Adrenal gland (tissue), 5 donors: ENCODE results near the gene CTNND1.

Source experiments
- POLR2A ChIP-seq, 2 donors: fragments of 450-650 bp; IDR thresholded peaks; one replicate each; pipeline ENCODE4 v1.6.1; 2017; ENCODE audit warnings: antibody characterized with exemption in 2 of 2, mild to moderate bottlenecking in 2 of 2, moderate library complexity in 1 of 2
- TF ChIP-seq, protein P1 (sequence below), 6 experiments: fragments of 450-650 bp in 4 of 6; fragments of 200-600 bp in 2 of 6; sonication (generic) in 1 of 6; IDR thresholded peaks; 1 replicate in 5 of 6; 2 replicates in 1 of 6; pipeline versions ENCODE4 v1.5.1 to v1.8.0; 2016 to 2021; ENCODE audit warnings: antibody characterized with exemption in 6 of 6, mild to moderate bottlenecking in 2 of 6, moderate library complexity in 1 of 6
- donor health status: DM: no; HTN: no; CAD: no.

DNA sequence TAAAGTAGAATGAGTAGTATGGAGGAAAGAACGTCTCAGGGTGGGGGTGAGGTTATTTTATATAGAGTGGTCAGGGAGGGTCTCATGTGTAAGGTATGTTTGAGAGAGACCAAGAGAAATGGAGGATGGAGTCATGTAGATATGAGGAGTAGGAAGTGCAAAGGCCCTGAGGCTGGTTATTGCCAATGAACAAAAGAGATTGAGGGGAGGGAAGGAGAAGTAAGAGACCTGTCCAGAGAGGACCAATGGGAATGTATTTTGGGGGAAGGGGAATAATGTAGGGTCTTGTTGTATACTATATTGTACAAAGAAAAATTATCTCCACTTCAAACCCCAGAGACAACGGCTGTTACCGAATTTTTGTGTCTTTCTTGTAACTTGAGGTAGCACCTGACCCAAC, 9.8 kb downstream of the CTNND1 start:
- TF ChIP-seq, protein P1, sequence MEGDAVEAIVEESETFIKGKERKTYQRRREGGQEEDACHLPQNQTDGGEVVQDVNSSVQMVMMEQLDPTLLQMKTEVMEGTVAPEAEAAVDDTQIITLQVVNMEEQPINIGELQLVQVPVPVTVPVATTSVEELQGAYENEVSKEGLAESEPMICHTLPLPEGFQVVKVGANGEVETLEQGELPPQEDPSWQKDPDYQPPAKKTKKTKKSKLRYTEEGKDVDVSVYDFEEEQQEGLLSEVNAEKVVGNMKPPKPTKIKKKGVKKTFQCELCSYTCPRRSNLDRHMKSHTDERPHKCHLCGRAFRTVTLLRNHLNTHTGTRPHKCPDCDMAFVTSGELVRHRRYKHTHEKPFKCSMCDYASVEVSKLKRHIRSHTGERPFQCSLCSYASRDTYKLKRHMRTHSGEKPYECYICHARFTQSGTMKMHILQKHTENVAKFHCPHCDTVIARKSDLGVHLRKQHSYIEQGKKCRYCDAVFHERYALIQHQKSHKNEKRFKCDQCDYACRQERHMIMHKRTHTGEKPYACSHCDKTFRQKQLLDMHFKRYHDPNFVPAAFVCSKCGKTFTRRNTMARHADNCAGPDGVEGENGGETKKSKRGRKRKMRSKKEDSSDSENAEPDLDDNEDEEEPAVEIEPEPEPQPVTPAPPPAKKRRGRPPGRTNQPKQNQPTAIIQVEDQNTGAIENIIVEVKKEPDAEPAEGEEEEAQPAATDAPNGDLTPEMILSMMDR (IDR thresholded peaks at IDR 0.05): no peak
- no peak for TF ChIP-seq POLR2A (IDR thresholded peaks at IDR 0.05)
